Measurements from ENCODE around the gene PDZD2. TPM values are rescaled to one million over a fixed set of nuclear protein-coding genes. Genes with fewer than 3 reads are reported as not detected.

The PDZD2 gene
- total RNA-seq, 2 experiments from 2014 or later = 1.3 to 1.8 TPM

DNA sequence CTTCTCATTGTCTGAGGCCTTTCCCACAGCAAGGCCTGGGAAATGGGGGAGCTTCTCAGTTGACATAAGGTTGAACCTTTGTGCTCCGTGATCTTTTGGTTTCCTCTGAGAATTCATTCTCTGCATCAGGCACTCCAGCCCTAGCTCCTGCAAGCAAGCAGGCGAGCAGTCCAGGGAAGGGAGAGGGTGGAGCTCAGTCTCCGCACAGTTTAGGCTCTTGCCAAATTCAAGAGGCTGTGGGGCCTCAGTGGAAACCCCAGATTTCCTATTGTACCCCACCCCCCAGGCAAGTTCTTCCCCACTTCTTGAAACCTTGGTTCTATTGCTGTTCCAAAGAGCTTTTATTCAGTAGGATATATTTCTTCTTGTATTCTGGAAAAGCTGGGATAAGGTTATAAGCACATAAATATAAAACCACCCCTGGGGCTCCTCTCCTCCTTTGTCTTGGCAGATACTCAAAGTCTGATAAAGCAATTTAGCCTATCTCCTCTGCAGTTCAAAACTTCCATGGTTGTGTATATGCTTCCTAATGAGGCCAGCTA is 147.2 kb downstream of the PDZD2 start:
- Mint-ChIP-seq H3K27ac (no peak overlapping the region), H3K36me3 (ENCODE audit: low read depth) (no peaks in the 10 kb centered on the region), H3K9me3 (no peaks in the 10 kb centered on the region), H3K4me3 (no peak overlapping the region), H3K4me1 (ENCODE audit: low read depth) (no peaks in the 10 kb centered on the region), H3K27me3 (no peaks in the 10 kb centered on the region)
- Histone ChIP-seq H3K27ac (ENCODE audit: low read depth in 1 of 2, low read length in 2 of 2) (no peak overlapping the region), H3K9me3 (ENCODE audit: control insufficient read depth in 1 of 2, insufficient read depth in 1 of 2, low read length in 2 of 2) (peaks cover 0 to 4% of the 10 kb centered on the region in 2 experiments), H3K4me3 (ENCODE audit: low read length) (no peak overlapping the region), H3K36me3 (ENCODE audit: insufficient read depth, low read length) (no peaks in the 10 kb centered on the region), H3K27me3 (ENCODE audit: control insufficient read depth in 1 of 2, insufficient read depth in 2 of 2, low read length in 2 of 2) (no peaks in the 10 kb centered on the region), H3K4me1 (ENCODE audit: insufficient read depth, low read length) (no peaks in the 10 kb centered on the region)
- POLR2A ChIA-PET = no interaction called here
- ATAC-seq (ENCODE audit: poor library complexity) (no peak), DNase-seq (no peak)
- TF ChIP-seq, protein P1, sequence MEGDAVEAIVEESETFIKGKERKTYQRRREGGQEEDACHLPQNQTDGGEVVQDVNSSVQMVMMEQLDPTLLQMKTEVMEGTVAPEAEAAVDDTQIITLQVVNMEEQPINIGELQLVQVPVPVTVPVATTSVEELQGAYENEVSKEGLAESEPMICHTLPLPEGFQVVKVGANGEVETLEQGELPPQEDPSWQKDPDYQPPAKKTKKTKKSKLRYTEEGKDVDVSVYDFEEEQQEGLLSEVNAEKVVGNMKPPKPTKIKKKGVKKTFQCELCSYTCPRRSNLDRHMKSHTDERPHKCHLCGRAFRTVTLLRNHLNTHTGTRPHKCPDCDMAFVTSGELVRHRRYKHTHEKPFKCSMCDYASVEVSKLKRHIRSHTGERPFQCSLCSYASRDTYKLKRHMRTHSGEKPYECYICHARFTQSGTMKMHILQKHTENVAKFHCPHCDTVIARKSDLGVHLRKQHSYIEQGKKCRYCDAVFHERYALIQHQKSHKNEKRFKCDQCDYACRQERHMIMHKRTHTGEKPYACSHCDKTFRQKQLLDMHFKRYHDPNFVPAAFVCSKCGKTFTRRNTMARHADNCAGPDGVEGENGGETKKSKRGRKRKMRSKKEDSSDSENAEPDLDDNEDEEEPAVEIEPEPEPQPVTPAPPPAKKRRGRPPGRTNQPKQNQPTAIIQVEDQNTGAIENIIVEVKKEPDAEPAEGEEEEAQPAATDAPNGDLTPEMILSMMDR (IDR thresholded peaks at IDR 0.05) = no peak
- CTCF ChIA-PET = no interaction called here
- intact Hi-C loops (cut with DNase I, micrococcal nuclease) = no loop called here

DNA sequence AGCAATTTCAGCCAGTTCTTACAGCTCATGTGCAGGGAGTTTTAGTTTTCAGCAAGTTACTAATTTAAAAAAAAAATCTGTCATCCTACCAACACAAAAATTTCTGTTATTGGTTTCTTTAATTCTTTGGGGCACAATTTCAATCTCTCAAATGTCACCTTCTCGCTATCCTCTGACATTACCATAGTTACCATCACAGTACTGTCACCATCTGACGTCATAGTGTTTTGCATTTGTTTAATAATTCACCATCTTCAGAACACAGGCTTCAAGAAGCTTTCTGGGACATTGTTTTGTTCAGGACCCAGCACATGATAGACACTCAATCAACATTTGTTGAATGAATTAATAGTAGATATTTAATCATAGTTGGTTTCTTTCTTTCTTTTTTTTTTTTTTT is 155.1 kb downstream of the PDZD2 start:
- Mint-ChIP-seq H3K36me3 (ENCODE audit: low read depth) (no peaks in the 10 kb centered on the region), H3K9me3 (no peaks in the 10 kb centered on the region), H3K4me3 (no peak overlapping the region), H3K27ac (no peak overlapping the region), H3K4me1 (ENCODE audit: low read depth) (no peaks in the 10 kb centered on the region), H3K27me3 (no peaks in the 10 kb centered on the region)
- Histone ChIP-seq H3K36me3 (ENCODE audit: insufficient read depth, low read length) (no peaks in the 10 kb centered on the region), H3K9me3 (ENCODE audit: control insufficient read depth in 1 of 2, insufficient read depth in 1 of 2, low read length in 2 of 2) (peaks cover 0 to 8% of the 10 kb centered on the region in 2 experiments), H3K27ac (ENCODE audit: low read depth in 1 of 2, low read length in 2 of 2) (no peak overlapping the region), H3K4me1 (ENCODE audit: insufficient read depth, low read length) (no peaks in the 10 kb centered on the region), H3K27me3 (ENCODE audit: control insufficient read depth in 1 of 2, insufficient read depth in 2 of 2, low read length in 2 of 2) (no peaks in the 10 kb centered on the region), H3K4me3 (ENCODE audit: low read length) (no peak overlapping the region)
- TF ChIP-seq, protein P1 (IDR thresholded peaks at IDR 0.05) = no peak
- ATAC-seq (ENCODE audit: poor library complexity) = no peak
- DNase-seq = no peak
- CTCF ChIA-PET = no interaction called here
- intact Hi-C loops (cut with DNase I, micrococcal nuclease) = no loop called here
- POLR2A ChIA-PET = no interaction called here

DNA sequence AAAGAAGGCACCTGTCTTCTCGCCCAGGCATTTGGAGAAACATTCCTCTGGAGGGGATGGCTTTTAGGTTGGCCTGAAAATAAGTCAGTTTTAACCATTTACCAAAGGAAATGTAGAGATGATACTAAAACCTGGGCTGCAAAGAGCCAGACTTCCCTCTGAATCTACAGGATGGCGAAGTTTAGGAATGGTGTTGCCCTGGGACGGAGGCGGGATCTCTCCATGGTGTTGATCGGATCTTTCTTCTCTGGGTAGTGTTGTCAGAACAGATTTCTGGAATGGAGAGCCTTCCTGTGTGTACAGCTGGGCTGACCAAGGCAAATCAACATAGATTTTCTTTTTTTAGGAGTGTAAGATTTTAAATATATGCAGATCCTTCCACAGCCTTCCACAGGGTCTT is 159.2 kb downstream of the PDZD2 start:
- H3K27ac ChIP-seq (ENCODE audit: low read depth in 1 of 2, low read length in 2 of 2) = no peak overlapping the region
- no peak overlapping the region for H3K4me3 ChIP-seq (ENCODE audit: low read length)
- no peaks in the 10 kb centered on the region for H3K4me1 ChIP-seq (ENCODE audit: insufficient read depth, low read length)
- H3K4me1 Mint-ChIP-seq (ENCODE audit: low read depth) = no peaks in the 10 kb centered on the region
- no peaks in the 10 kb centered on the region for H3K36me3 ChIP-seq (ENCODE audit: insufficient read depth, low read length)
- no peaks in the 10 kb centered on the region for H3K9me3 Mint-ChIP-seq
- ATAC-seq (ENCODE audit: poor library complexity) (no peak), DNase-seq (no peak)
- TF ChIP-seq, protein P1 (IDR thresholded peaks at IDR 0.05) = no peak
- peaks cover 0 to 4% of the 10 kb centered on the region in 2 experiments for H3K9me3 ChIP-seq (ENCODE audit: control insufficient read depth in 1 of 2, insufficient read depth in 1 of 2, low read length in 2 of 2)
- no peaks in the 10 kb centered on the region for H3K36me3 Mint-ChIP-seq (ENCODE audit: low read depth)
- H3K27ac Mint-ChIP-seq = no peak overlapping the region
- H3K27me3 ChIP-seq (ENCODE audit: control insufficient read depth in 1 of 2, insufficient read depth in 2 of 2, low read length in 2 of 2) = peaks cover 0 to 5% of the 10 kb centered on the region in 2 experiments
- intact Hi-C loops (cut with DNase I, micrococcal nuclease) = no loop called here
- no peak overlapping the region for H3K4me3 Mint-ChIP-seq
- CTCF ChIA-PET = no interaction called here
- H3K27me3 Mint-ChIP-seq = peaks cover 19% of the 10 kb centered on the region
- POLR2A ChIA-PET = no interaction called here
